HepG2 (cell line): ENCODE results near the gene SDR39U1. TPM values are rescaled to one million over a fixed set of nuclear protein-coding genes. Genes with fewer than 3 reads are reported as not detected.

Experiments
- ATF7-NPFF ChIP-seq: sonication (generic); formaldehyde crosslinking; IDR thresholded peaks from 2 replicates; pipeline ENCODE4 v1.8.1; 2023; ENCODE audit warnings: mild to moderate bottlenecking, low read depth, missing genetic modification reagents, moderate library complexity
- FOXK1 ChIP-seq: sonication (generic); formaldehyde crosslinking; IDR thresholded peaks from 2 replicates; pipeline ENCODE4 v1.4.0; 2020; ENCODE audit warnings: low read depth, missing genetic modification reagents, borderline replicate concordance
- FOXM1 ChIP-seq: sonication (generic); formaldehyde crosslinking; IDR thresholded peaks from 2 replicates; pipeline ENCODE4 v1.5.0; 2020; ENCODE audit warnings: missing genetic modification reagents
- GATAD2A ChIP-seq: IDR thresholded peaks from 2 replicates; pipeline ENCODE4 v1.6.1; 2016
- HCFC1 ChIP-seq: fragments of 150-350 bp; IDR thresholded peaks from 2 replicates; pipeline ENCODE4 v1.6.1; 2014; ENCODE audit warnings: low read depth, low read length
- HOXA3 ChIP-seq: sonication (generic); formaldehyde crosslinking; IDR thresholded peaks from 2 replicates; pipeline ENCODE4 v1.5.0; 2020; ENCODE audit warnings: missing genetic modification reagents
- KDM3A ChIP-seq: IDR thresholded peaks from 2 replicates; pipeline ENCODE4 v1.6.1; 2018; ENCODE audit warnings: low read depth, missing compliant biosample characterization
- KLF9 ChIP-seq: IDR thresholded peaks from 2 replicates; pipeline ENCODE4 v1.6.1; 2016; ENCODE audit warnings: low read depth
- LBX2 ChIP-seq: sonication (generic); formaldehyde crosslinking; IDR thresholded peaks from 2 replicates; pipeline ENCODE4 v1.5.0; 2020; ENCODE audit warnings: missing genetic modification reagents, mild to moderate bottlenecking, borderline replicate concordance
- NBN ChIP-seq: fragments of 450-650 bp; conservative IDR thresholded peaks from 2 replicates; pipeline ENCODE4 v1.6.1; 2017
- NFRKB ChIP-seq: fragments of 450-650 bp; IDR thresholded peaks from 2 replicates; pipeline ENCODE4 v1.6.1; 2017
- REL ChIP-seq: sonication (generic); formaldehyde crosslinking; conservative IDR thresholded peaks from 2 replicates; pipeline ENCODE4 v1.8.0; 2022; ENCODE audit warnings: mild to moderate bottlenecking, missing genetic modification reagents, moderate library complexity
- SP2 ChIP-seq: sonication (generic); formaldehyde crosslinking; IDR thresholded peaks from 2 replicates; pipeline ENCODE4 v1.5.1; 2020; ENCODE audit warnings: mild to moderate bottlenecking, missing genetic modification reagents
- SRF ChIP-seq: IDR thresholded peaks from 2 replicates; pipeline ENCODE4 v1.6.1; 2011; ENCODE audit warnings: mild to moderate bottlenecking, low read depth, low read length, moderate library complexity
- TBX3 ChIP-seq: fragments of 450-650 bp; IDR thresholded peaks from 2 replicates; pipeline ENCODE4 v1.6.1; 2017; ENCODE audit warnings: antibody characterized with exemption, mild to moderate bottlenecking, inconsistent platforms, borderline replicate concordance
- THAP8 ChIP-seq: sonication (generic); formaldehyde crosslinking; IDR thresholded peaks from 2 replicates; pipeline ENCODE4 v1.5.1; 2020; ENCODE audit warnings: missing genetic modification reagents, mild to moderate bottlenecking, borderline replicate concordance
- YEATS2 ChIP-seq: sonication (generic); formaldehyde crosslinking; IDR thresholded peaks from 2 replicates; pipeline ENCODE4 v1.4.0; 2020; ENCODE audit warnings: missing genetic modification reagents, borderline replicate concordance
- ZFP41 ChIP-seq: sonication (generic); formaldehyde crosslinking; IDR thresholded peaks from 2 replicates; pipeline ENCODE4 v1.4.0; 2020; ENCODE audit warnings: mild to moderate bottlenecking, missing genetic modification reagents, borderline replicate concordance
- ZNF224 ChIP-seq: sonication (generic); formaldehyde crosslinking; IDR thresholded peaks from 2 replicates; pipeline ENCODE4 v1.5.0; 2020; ENCODE audit warnings: mild to moderate bottlenecking, missing genetic modification reagents
- ZNF251 ChIP-seq: sonication (generic); formaldehyde crosslinking; IDR thresholded peaks from 2 replicates; pipeline ENCODE4 v1.9.0; 2021; ENCODE audit warnings: mild to moderate bottlenecking, missing genetic modification reagents
- ZNF354B ChIP-seq: sonication (generic); formaldehyde crosslinking; IDR thresholded peaks from 2 replicates; pipeline ENCODE4 v1.8.0; 2022; ENCODE audit warnings: mild to moderate bottlenecking, missing genetic modification reagents
- ZNF383 ChIP-seq: sonication (generic); formaldehyde crosslinking; IDR thresholded peaks from 2 replicates; pipeline ENCODE4 v1.4.0; 2020; ENCODE audit warnings: missing genetic modification reagents, mild to moderate bottlenecking, borderline replicate concordance
- ZNF414 ChIP-seq: sonication (generic); formaldehyde crosslinking; IDR thresholded peaks from 2 replicates; pipeline ENCODE4 v1.5.0; 2020; ENCODE audit warnings: missing genetic modification reagents
- ZNF569 ChIP-seq: sonication (generic); formaldehyde crosslinking; IDR thresholded peaks from 2 replicates; pipeline ENCODE4 v1.5.0; 2020; ENCODE audit warnings: mild to moderate bottlenecking, missing genetic modification reagents, moderate library complexity, borderline replicate concordance
- ZNF605 ChIP-seq: sonication (generic); formaldehyde crosslinking; IDR thresholded peaks from 2 replicates; pipeline ENCODE4 v1.8.0; 2022; ENCODE audit warnings: mild to moderate bottlenecking, missing genetic modification reagents
- ZNF678 ChIP-seq: sonication (generic); formaldehyde crosslinking; IDR thresholded peaks from 2 replicates; pipeline ENCODE4 v1.4.0; 2020; ENCODE audit warnings: mild to moderate bottlenecking, missing genetic modification reagents
- ZNF746 ChIP-seq: sonication (generic); formaldehyde crosslinking; IDR thresholded peaks from 2 replicates; pipeline ENCODE4 v1.8.0; 2022; ENCODE audit warnings: mild to moderate bottlenecking, missing genetic modification reagents
- ZNF766 ChIP-seq: sonication (generic); formaldehyde crosslinking; IDR thresholded peaks from 2 replicates; pipeline ENCODE4 v1.5.0; 2020; ENCODE audit warnings: missing genetic modification reagents, borderline replicate concordance
- ZNF772 ChIP-seq: sonication (generic); formaldehyde crosslinking; IDR thresholded peaks from 2 replicates; pipeline ENCODE4 v1.5.0; 2020; ENCODE audit warnings: mild to moderate bottlenecking, missing genetic modification reagents
- ZNF792 ChIP-seq: IDR thresholded peaks from 2 replicates; pipeline ENCODE4 v1.6.1; 2016
- ZNF850 ChIP-seq: sonication (generic); formaldehyde crosslinking; conservative IDR thresholded peaks from 2 replicates; pipeline ENCODE4 v1.9.0; 2021; ENCODE audit warnings: mild to moderate bottlenecking, missing genetic modification reagents
- ZSCAN21 ChIP-seq: sonication (generic); formaldehyde crosslinking; IDR thresholded peaks from 2 replicates; pipeline ENCODE4 v1.8.0; 2022; ENCODE audit warnings: mild to moderate bottlenecking, missing genetic modification reagents, moderate library complexity, borderline replicate concordance
- polyA plus RNA-seq, 8 experiments: library from polyadenylated mRNA; depleted of rRNA in 3 of 8; stranded (reverse) in 7 of 8; unstranded in 1 of 8; fragments of >200 nt; fragmentation: Illumina TruSeq in 4 of 8; extraction: Trizol in 4 of 8; gene quantifications; 2 replicates each; pipeline versions ENCODE4 v1.2.1 to v1.2.3, GENCODE V29; 2011 to 2016; ENCODE audit warnings: low read depth in 4 of 8, missing spikeins in 1 of 8, mixed read lengths in 1 of 8; ENCODE audit not compliant: insufficient read depth in 1 of 8
- total RNA-seq, 5 experiments: library from RNA; depleted of rRNA; stranded (reverse); fragments of >200 nt; fragmentation: Illumina TruSeq; extraction: Trizol; gene quantifications; 2 replicates each; pipeline ENCODE4 v1.2.3, GENCODE V29; 2016; ENCODE audit warnings: low read depth in 1 of 5

Gene SDR39U1
- total and polyA plus RNA-seq, 2 of the 13 experiments (the other 11 are each of a cell fraction or from before 2014, with no cell fraction given): 34.4 to 129 TPM

GRCh38 chr14:24431569-24432258, 10.9 kb downstream of the SDR39U1 start (continued):
- TF ChIP-seq ZNF414 (CRISPR knock-in tag): peak; percentile 93
- TF ChIP-seq ZNF569: no peak
- 0 out of 2 replicates have a peak, but pooled peaks have one; percentile 11 for TF ChIP-seq REL (CRISPR knock-in tag)
- no peak for TF ChIP-seq THAP8
- TF ChIP-seq TBX3: no peak
- TF ChIP-seq FOXK1 (CRISPR knock-in tag): 0 out of 2 replicates have a peak, but pooled peaks have one; percentile 48
- TF ChIP-seq ZNF354B (CRISPR knock-in tag): 0 out of 2 replicates have a peak, but pooled peaks have one; percentile 39
- peak; percentile 25; the same call in 1 of the 2 replicates for TF ChIP-seq SRF
- no peak for TF ChIP-seq ZNF766 (CRISPR knock-in tag)
- TF ChIP-seq SP2 (CRISPR knock-in tag): no peak
- no peak for TF ChIP-seq NFRKB
- no peak for TF ChIP-seq ZNF746 (CRISPR knock-in tag)
- TF ChIP-seq ZFP41: peak; percentile 53; the same call in 1 of the 2 replicates
- peak; percentile 87 for TF ChIP-seq GATAD2A (CRISPR knock-in tag)
- peak; percentile 12; the same call in 1 of the 2 replicates for TF ChIP-seq LBX2 (CRISPR knock-in tag)
- TF ChIP-seq ZNF383 (CRISPR knock-in tag): peak; percentile 64; the same call in 1 of the 2 replicates
- TF ChIP-seq ZNF772 (CRISPR knock-in tag): peak; percentile 85
- peak; percentile 64; the same call in 1 of the 2 replicates for TF ChIP-seq ATF7-NPFF (CRISPR knock-in tag)
- peak; percentile 63; the same call in 1 of the 2 replicates for TF ChIP-seq YEATS2
- peak; percentile 20; the same call in 1 of the 2 replicates for TF ChIP-seq ZNF251 (CRISPR knock-in tag)
- 0 out of 2 replicates have a peak, but pooled peaks have one; percentile 76 for TF ChIP-seq ZNF792 (CRISPR knock-in tag)
- peak; percentile 73; the same call in 1 of the 2 replicates for TF ChIP-seq ZNF678
- TF ChIP-seq ZSCAN21 (CRISPR knock-in tag): no peak
- no peak for TF ChIP-seq ZNF224 (CRISPR knock-in tag)
- TF ChIP-seq ZNF850 (CRISPR knock-in tag): no peak
- TF ChIP-seq KDM3A (CRISPR knock-in tag): peak; percentile 100
- no peak for TF ChIP-seq NBN
- peak; percentile 10; the same call in 1 of the 2 replicates for TF ChIP-seq ZNF605
- TF ChIP-seq HOXA3 (CRISPR knock-in tag): peak; percentile 77; the same call in 1 of the 2 replicates
- 0 out of 2 replicates have a peak, but pooled peaks have one; percentile 19 for TF ChIP-seq HCFC1
- TF ChIP-seq KLF9 (CRISPR knock-in tag): no peak
- no peak for TF ChIP-seq FOXM1 (CRISPR knock-in tag)
